Neural cell (in vitro differentiated cells): ENCODE results near the gene APOB. TPM values are rescaled to one million over a fixed set of nuclear protein-coding genes. Genes with fewer than 3 reads are reported as not detected.

ENCODE experiments used
- H2AFZ ChIP-seq: fragments of 200-600, 300-800 bp; sonication (generic), shearing (Covaris generic); 2 replicates; pipeline ENCODE4 v1.6.0; 2014; ENCODE audit warnings: low read depth, mild to moderate bottlenecking, antibody characterized with exemption, low read length, moderate library complexity
- H3F3A ChIP-seq: fragments of 200-600 bp; shearing (Covaris generic); 2 replicates; pipeline ENCODE4 v1.6.1; 2016; ENCODE audit warnings: mild to moderate bottlenecking, moderate library complexity, mixed read lengths, antibody characterized with exemption, low read length; ENCODE audit not compliant: insufficient read depth, poor library complexity, severe bottlenecking
- H3K27ac ChIP-seq: fragments of 200-600, 300-800 bp; sonication (generic), shearing (Covaris generic); 2 replicates; pipeline ENCODE4 v1.5.1; 2014; ENCODE audit warnings: mild to moderate bottlenecking, low read length, moderate library complexity
- H3K27me3 ChIP-seq: fragments of 300-800, 200-600 bp; sonication (generic), shearing (Covaris generic); 2 replicates; pipeline ENCODE4 v1.6.0; 2014; ENCODE audit warnings: mild to moderate bottlenecking, low read depth, low read length, moderate library complexity; ENCODE audit not compliant: insufficient read depth
- H3K36me3 ChIP-seq: fragments of 300-800, 200-600 bp; sonication (generic), shearing (Covaris generic); 2 replicates; pipeline ENCODE4 v1.5.1; 2014; ENCODE audit warnings: mild to moderate bottlenecking, antibody characterized with exemption, low read length, moderate library complexity; ENCODE audit not compliant: insufficient read depth
- H3K4me2 ChIP-seq: fragments of 300-800, 200-600 bp; sonication (generic), shearing (Covaris generic); 2 replicates; pipeline ENCODE4 v1.6.0; 2014; ENCODE audit warnings: mild to moderate bottlenecking, low read length
- H3K4me3 ChIP-seq: fragments of 300-800, 200-600 bp; sonication (generic), shearing (Covaris generic); 2 replicates; pipeline ENCODE4 v1.5.1; 2014; ENCODE audit warnings: mild to moderate bottlenecking, low read length, moderate library complexity
- H3K79me2 ChIP-seq: fragments of 200-600 bp; shearing (Covaris generic); replicated peaks from 2 replicates; pipeline ENCODE4 v1.6.0; 2014; ENCODE audit warnings: mild to moderate bottlenecking, low read length, moderate library complexity; ENCODE audit not compliant: insufficient read depth
- H3K9ac ChIP-seq: fragments of 300-800, 200-600 bp; sonication (generic), shearing (Covaris generic); 2 replicates; pipeline ENCODE4 v1.6.1; 2016; ENCODE audit warnings: mild to moderate bottlenecking, low read length, mixed read lengths
- H3K9me2 ChIP-seq: fragments of 200-600 bp; shearing (Covaris generic); 2 replicates; pipeline ENCODE4 v1.6.1; 2016; ENCODE audit warnings: mild to moderate bottlenecking, low read length, mixed read lengths; ENCODE audit not compliant: insufficient read depth
- H3K9me3 ChIP-seq: fragments of 200-600, 300-800 bp; sonication (generic), shearing (Covaris generic); 2 replicates; pipeline ENCODE4 v1.6.1; 2016; ENCODE audit warnings: mild to moderate bottlenecking, mixed run types, low read length, moderate library complexity, mixed read lengths
- H4K20me1 ChIP-seq: fragments of 200-600 bp; shearing (Covaris generic); 2 replicates; pipeline ENCODE4 v1.6.1; 2016; ENCODE audit warnings: mild to moderate bottlenecking, mixed run types; ENCODE audit not compliant: insufficient read depth
- CTCF ChIP-seq: fragments of 450-650 bp; IDR thresholded peaks from 2 replicates; pipeline ENCODE4 v1.5.1; 2014; ENCODE audit warnings: antibody characterized with exemption, mild to moderate bottlenecking, moderate library complexity; ENCODE audit not compliant: poor library complexity, severe bottlenecking
- EP300 ChIP-seq: fragments of 450-650 bp; conservative IDR thresholded peaks from 2 replicates; pipeline ENCODE4 v1.6.1; 2014; ENCODE audit warnings: antibody characterized with exemption, mild to moderate bottlenecking, moderate library complexity; ENCODE audit not compliant: poor library complexity, severe bottlenecking
- EZH2 ChIP-seq: fragments of 200-600, 300-800 bp; shearing (Covaris generic), sonication (generic); IDR thresholded peaks from 2 replicates; pipeline ENCODE4 v1.6.1; 2014; ENCODE audit warnings: antibody characterized with exemption, low read length, borderline replicate concordance, mild to moderate bottlenecking; ENCODE audit not compliant: insufficient read depth, poor library complexity, severe bottlenecking
- MXI1 ChIP-seq: fragments of 450-650 bp; conservative IDR thresholded peaks from 2 replicates; pipeline ENCODE4 v1.6.1; 2014; ENCODE audit warnings: antibody characterized with exemption, mild to moderate bottlenecking; ENCODE audit not compliant: poor library complexity, severe bottlenecking
- POLR2AphosphoS5 ChIP-seq: IDR thresholded peaks from 2 replicates; pipeline ENCODE4 v1.6.1; 2012
- RAD21 ChIP-seq: fragments of 450-650 bp; conservative IDR thresholded peaks from 2 replicates; pipeline ENCODE4 v1.6.1; 2014; ENCODE audit warnings: antibody characterized with exemption, mild to moderate bottlenecking, moderate library complexity
- SMC3 ChIP-seq: fragments of 450-650 bp; conservative IDR thresholded peaks from 2 replicates; pipeline ENCODE4 v1.6.1; 2014; ENCODE audit warnings: antibody characterized with exemption, mild to moderate bottlenecking, moderate library complexity; ENCODE audit not compliant: poor library complexity
- TAF1 ChIP-seq: IDR thresholded peaks from 2 replicates; pipeline ENCODE4 v1.6.1; 2012; ENCODE audit warnings: low read depth
- polyA plus RNA-seq: library from polyadenylated mRNA; depleted of rRNA; stranded (reverse); fragments of >200 nt; gene quantifications from 2 replicates; pipeline ENCODE4 v1.2.3, GENCODE V29; 2014
- TF ChIP-seq, protein P1 (sequence below): IDR thresholded peaks from 2 replicates; pipeline ENCODE4 v1.6.1; 2012; ENCODE audit warnings: borderline replicate concordance

APOB gene
- polyA plus RNA-seq, 1 donor from 2014 or later, result not detected

DNA sequence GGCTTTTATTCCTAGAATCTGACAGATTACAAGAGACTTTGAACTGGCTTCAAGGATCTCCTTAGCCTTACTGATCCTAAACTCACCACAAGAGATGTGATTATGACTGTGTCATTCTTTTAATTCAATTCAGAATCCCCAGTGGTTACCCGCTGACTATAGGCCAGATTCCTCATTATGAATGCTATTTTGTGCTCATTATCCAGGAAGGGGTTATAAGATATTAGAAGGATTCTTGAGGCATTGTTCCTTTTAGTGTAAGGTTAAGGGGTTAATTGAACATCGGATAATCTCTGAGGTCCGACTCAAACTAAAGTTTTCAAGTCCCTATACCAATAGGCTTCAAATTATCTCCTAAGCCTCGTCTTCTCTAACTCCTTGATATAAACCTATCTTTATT is 40.5 kb upstream of the APOB start:
- no peaks in the 10 kb centered on the region for H4K20me1 ChIP-seq
- TF ChIP-seq, protein P1, sequence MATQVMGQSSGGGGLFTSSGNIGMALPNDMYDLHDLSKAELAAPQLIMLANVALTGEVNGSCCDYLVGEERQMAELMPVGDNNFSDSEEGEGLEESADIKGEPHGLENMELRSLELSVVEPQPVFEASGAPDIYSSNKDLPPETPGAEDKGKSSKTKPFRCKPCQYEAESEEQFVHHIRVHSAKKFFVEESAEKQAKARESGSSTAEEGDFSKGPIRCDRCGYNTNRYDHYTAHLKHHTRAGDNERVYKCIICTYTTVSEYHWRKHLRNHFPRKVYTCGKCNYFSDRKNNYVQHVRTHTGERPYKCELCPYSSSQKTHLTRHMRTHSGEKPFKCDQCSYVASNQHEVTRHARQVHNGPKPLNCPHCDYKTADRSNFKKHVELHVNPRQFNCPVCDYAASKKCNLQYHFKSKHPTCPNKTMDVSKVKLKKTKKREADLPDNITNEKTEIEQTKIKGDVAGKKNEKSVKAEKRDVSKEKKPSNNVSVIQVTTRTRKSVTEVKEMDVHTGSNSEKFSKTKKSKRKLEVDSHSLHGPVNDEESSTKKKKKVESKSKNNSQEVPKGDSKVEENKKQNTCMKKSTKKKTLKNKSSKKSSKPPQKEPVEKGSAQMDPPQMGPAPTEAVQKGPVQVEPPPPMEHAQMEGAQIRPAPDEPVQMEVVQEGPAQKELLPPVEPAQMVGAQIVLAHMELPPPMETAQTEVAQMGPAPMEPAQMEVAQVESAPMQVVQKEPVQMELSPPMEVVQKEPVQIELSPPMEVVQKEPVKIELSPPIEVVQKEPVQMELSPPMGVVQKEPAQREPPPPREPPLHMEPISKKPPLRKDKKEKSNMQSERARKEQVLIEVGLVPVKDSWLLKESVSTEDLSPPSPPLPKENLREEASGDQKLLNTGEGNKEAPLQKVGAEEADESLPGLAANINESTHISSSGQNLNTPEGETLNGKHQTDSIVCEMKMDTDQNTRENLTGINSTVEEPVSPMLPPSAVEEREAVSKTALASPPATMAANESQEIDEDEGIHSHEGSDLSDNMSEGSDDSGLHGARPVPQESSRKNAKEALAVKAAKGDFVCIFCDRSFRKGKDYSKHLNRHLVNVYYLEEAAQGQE, result no peak
- TF ChIP-seq CTCF, result no peak
- no peak for TF ChIP-seq POLR2AphosphoS5
- TF ChIP-seq SMC3, result no peak
- TF ChIP-seq RAD21, result no peak
- TF ChIP-seq EZH2, result no peak
- no peak for TF ChIP-seq TAF1
- no peak for TF ChIP-seq EP300
- no peak for TF ChIP-seq MXI1
- H3K4me2 ChIP-seq, result no peak overlapping the region
- H3K4me3 ChIP-seq, result no peak overlapping the region
- H3K9ac ChIP-seq, result no peak overlapping the region
- no peaks in the 10 kb centered on the region for H3K36me3 ChIP-seq
- H2AFZ ChIP-seq, result no peak overlapping the region
- no peaks in the 10 kb centered on the region for H3K79me2 ChIP-seq
- no peaks in the 10 kb centered on the region for H3K9me2 ChIP-seq
- no peak overlapping the region for H3K27ac ChIP-seq
- H3F3A ChIP-seq, result no peaks in the 10 kb centered on the region
- no peaks in the 10 kb centered on the region for H3K9me3 ChIP-seq
- no peaks in the 10 kb centered on the region for H3K27me3 ChIP-seq

DNA sequence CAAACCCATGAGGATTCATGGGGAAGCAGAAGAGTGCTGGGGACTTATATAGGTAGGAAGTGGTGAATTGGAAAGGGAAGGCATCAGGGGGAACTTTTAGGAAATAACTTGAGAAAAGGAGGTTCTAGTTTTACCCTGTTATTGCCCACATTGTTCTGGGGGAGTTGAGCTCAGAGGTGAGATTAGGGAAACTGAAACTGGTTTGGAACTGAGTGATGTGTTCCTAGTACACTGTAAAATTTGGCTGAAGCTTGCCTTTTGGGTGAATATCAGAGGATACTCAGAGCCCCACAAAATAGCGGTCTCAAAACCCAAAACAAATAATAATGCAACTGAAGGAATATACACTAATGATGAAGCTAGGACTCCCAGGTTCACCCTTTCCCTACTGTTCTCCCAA is 39.6 kb upstream of the APOB start:
- Histone ChIP-seq H3K79me2 (no peaks in the 10 kb centered on the region), H3F3A (no peaks in the 10 kb centered on the region), H3K36me3 (no peaks in the 10 kb centered on the region), H3K4me3 (no peak overlapping the region), H3K4me2 (no peak overlapping the region), H3K27ac (no peak overlapping the region), H3K9me2 (no peaks in the 10 kb centered on the region), H3K9me3 (no peaks in the 10 kb centered on the region), H3K27me3 (no peaks in the 10 kb centered on the region), H4K20me1 (no peaks in the 10 kb centered on the region), H3K9ac (no peak overlapping the region), H2AFZ (no peak overlapping the region)
- TF ChIP-seq SMC3, result no peak
- no peak for TF ChIP-seq TAF1
- TF ChIP-seq EP300, result no peak
- TF ChIP-seq, protein P1, result no peak
- no peak for TF ChIP-seq POLR2AphosphoS5
- no peak for TF ChIP-seq CTCF
- no peak for TF ChIP-seq EZH2
- TF ChIP-seq MXI1, result no peak
- no peak for TF ChIP-seq RAD21
